ENCODE data around the gene MAPK14. TPM values are rescaled to one million over a fixed set of nuclear protein-coding genes. Genes with fewer than 3 reads are reported as not detected.

MAPK14 gene
- total RNA-seq, 3 donors from 2014 or later: 56.1 to 67.7 (median 63.2) TPM

DNA sequence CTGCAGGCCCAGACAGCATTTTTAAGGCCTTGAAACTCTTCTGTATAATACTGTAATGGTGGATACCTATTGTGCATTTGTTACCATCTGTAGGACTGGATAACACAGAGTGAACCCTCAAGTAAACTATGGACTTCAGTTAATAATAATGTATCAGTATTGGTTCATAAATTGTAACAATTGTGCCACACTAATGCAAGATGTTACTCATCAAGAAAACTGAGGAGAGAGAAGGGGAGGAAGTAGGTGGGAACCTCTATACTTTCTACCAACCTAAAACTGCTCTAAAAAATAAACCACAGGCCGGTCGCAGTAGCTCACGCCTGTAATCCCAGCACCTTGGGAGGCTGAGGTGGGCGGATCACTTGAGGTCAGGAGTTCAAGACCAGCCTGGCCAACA is 113.5 kb downstream of the MAPK14 start:
- H3K36me3 ChIP-seq (ENCODE audit: low read depth): peaks cover 13% of the 10 kb centered on the region
- H3K4me1 ChIP-seq (ENCODE audit: low read depth): no peaks in the 10 kb centered on the region
- H3K9me3 ChIP-seq: no peaks in the 10 kb centered on the region
- intact Hi-C loops (cut with DNase I, micrococcal nuclease): no loop called here
- TF ChIP-seq, protein P1, sequence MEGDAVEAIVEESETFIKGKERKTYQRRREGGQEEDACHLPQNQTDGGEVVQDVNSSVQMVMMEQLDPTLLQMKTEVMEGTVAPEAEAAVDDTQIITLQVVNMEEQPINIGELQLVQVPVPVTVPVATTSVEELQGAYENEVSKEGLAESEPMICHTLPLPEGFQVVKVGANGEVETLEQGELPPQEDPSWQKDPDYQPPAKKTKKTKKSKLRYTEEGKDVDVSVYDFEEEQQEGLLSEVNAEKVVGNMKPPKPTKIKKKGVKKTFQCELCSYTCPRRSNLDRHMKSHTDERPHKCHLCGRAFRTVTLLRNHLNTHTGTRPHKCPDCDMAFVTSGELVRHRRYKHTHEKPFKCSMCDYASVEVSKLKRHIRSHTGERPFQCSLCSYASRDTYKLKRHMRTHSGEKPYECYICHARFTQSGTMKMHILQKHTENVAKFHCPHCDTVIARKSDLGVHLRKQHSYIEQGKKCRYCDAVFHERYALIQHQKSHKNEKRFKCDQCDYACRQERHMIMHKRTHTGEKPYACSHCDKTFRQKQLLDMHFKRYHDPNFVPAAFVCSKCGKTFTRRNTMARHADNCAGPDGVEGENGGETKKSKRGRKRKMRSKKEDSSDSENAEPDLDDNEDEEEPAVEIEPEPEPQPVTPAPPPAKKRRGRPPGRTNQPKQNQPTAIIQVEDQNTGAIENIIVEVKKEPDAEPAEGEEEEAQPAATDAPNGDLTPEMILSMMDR (IDR thresholded peaks at IDR 0.05): no peak
- ATAC-seq: no peak
- H3K4me3 ChIP-seq: no peak overlapping the region
- DNase-seq: no peak

DNA sequence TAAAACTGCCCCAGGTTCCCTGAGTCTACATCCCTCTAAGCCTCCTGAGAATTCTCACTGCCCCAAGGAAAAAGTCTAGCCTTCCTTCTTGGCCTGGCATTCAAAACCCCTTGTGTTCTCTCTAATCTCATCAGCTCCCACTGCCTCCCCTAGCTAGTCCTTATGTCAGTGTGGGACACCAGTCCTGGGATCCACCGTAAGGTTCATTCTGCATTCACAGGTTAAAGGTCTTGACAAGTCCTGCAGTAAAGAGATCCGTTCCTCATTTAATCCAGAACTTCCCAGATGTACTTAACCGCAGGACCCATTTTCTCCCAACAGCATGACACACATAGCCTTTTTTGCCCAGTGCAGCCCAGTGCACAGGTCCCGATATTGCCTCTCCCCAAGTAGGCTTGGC is 114.4 kb downstream of the MAPK14 start:
- ATAC-seq (no peak), DNase-seq (no peak)
- Histone ChIP-seq H3K4me1 (ENCODE audit: low read depth) (no peaks in the 10 kb centered on the region), H3K9me3 (no peaks in the 10 kb centered on the region), H3K4me3 (no peak overlapping the region), H3K36me3 (ENCODE audit: low read depth) (peaks cover 8% of the 10 kb centered on the region)
- intact Hi-C loops (cut with DNase I, micrococcal nuclease): no loop called here
- TF ChIP-seq, protein P1 (IDR thresholded peaks at IDR 0.05): no peak

DNA sequence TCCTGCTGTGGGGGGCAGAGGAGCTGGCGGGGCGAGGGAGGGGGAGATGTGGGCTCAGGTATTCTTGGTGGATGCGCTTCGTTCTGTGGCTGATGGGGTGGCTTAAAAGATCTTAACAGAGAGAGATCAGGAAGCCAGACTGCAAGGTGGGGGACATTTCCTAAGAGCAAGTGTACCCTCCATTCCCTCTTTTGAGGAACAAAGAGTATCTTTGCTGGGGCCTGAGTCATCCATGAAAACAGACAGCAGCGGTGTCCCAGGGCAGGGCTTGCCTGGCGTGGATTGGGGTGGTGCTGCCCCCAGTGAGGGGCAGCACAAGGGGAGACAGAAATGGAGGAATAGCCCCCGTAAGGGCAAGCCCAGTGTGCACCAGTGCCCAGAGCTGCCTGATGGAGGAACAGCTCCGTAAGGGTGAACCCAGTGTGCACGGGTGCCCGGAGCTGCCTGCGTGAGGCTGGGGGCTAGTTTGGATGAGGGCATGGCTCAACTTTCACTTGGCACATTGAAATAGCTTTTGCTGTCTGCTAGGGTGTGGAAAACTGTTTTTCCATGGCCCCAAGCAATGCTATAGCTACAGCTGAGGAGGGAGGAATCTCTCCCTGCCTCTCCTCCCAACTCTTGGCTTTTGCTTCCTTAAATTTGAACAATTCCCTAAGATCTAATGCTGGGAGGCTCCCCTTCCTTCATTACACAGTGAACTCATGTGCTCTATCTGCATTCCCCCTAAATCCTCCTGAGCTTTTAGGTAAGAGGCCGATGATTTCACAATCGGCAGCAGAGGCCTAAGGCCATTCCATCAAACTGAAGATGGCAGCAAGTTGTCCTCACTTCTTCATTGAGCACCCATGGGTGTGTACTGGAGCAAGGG is 115.6 kb downstream of the MAPK14 start:
- TF ChIP-seq, protein P1 (IDR thresholded peaks at IDR 0.05): no peak
- no peak overlapping the region for H3K4me3 ChIP-seq
- peaks cover 5% of the 10 kb centered on the region for H3K36me3 ChIP-seq (ENCODE audit: low read depth)
- DNase-seq (no peak), ATAC-seq (no peak)
- H3K4me1 ChIP-seq (ENCODE audit: low read depth): no peaks in the 10 kb centered on the region
- intact Hi-C loops (cut with DNase I, micrococcal nuclease): no loop called here
- no peaks in the 10 kb centered on the region for H3K9me3 ChIP-seq

DNA sequence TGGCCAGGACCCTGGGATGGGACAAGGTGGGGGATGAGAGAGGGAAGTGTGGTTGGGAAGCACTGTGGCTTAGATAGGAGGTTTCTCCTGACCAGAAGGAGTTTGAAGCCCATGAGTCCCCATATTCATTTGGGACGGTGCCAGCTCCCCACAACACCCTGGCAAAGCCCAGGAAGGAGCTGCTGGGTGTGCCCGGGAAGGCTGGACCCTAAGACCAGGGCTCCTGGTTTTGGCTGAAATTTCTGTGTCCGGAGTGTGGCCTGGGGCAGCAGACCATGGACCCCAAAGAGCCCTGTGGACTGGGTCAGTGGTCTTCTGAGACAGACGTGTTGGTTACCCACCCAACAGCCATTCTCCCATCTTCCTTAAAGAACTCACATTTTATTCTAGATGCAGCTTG is 117.9 kb downstream of the MAPK14 start:
- no peaks in the 10 kb centered on the region for H3K9me3 ChIP-seq
- H3K4me3 ChIP-seq: no peak overlapping the region
- DNase-seq (no peak), ATAC-seq (no peak)
- no peaks in the 10 kb centered on the region for H3K4me1 ChIP-seq (ENCODE audit: low read depth)
- no peaks in the 10 kb centered on the region for H3K36me3 ChIP-seq (ENCODE audit: low read depth)
- TF ChIP-seq, protein P1 (IDR thresholded peaks at IDR 0.05): no peak
- intact Hi-C loops (cut with DNase I, micrococcal nuclease): no loop called here

DNA sequence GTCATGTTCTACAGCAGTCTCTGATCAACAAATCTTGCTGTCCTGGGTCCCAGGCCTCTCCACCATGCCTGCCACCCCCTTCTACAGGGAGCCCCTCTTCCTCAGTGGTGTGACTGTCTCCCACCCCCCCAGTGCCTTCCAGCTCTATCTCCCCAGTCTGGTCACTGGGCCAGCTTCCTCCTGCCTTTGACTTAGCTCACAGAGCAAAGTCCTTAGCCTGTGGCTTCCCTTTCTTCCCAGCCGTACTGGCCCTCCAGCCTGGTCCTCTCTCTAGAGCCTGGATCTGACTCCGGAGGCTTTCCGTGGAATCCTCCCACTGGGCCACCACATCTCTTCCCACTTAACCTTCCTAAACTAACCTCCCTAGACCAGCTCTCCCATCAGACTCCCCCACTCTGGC is 119.7 kb downstream of the MAPK14 start:
- DNase-seq: no peak
- H3K4me1 ChIP-seq (ENCODE audit: low read depth): no peaks in the 10 kb centered on the region
- ATAC-seq: no peak
- no peak overlapping the region for H3K4me3 ChIP-seq
- no peaks in the 10 kb centered on the region for H3K9me3 ChIP-seq
- TF ChIP-seq, protein P1 (IDR thresholded peaks at IDR 0.05): no peak
- intact Hi-C loops (cut with DNase I, micrococcal nuclease): no loop called here
- H3K36me3 ChIP-seq (ENCODE audit: low read depth): no peaks in the 10 kb centered on the region

Data from mucosa of descending colon (tissue), 3 donors.